Measurements from ENCODE around the gene KIF13A. TPM values are rescaled to one million over a fixed set of nuclear protein-coding genes. Genes with fewer than 3 reads are reported as not detected.
"Not testable (repeated sequence)": the region's sequence is repeated elsewhere in the genome, so short reads cannot be mapped to it uniquely, and the experiment has no call there.

KIF13A gene
- total RNA-seq, 1 experiment from 2014 or later, result 24.1 TPM

- peaks cover 14% of the 10 kb centered on the region for H3K9me3 Mint-ChIP-seq (ENCODE audit: unreplicated experiment)
- TF ChIP-seq, protein P1, sequence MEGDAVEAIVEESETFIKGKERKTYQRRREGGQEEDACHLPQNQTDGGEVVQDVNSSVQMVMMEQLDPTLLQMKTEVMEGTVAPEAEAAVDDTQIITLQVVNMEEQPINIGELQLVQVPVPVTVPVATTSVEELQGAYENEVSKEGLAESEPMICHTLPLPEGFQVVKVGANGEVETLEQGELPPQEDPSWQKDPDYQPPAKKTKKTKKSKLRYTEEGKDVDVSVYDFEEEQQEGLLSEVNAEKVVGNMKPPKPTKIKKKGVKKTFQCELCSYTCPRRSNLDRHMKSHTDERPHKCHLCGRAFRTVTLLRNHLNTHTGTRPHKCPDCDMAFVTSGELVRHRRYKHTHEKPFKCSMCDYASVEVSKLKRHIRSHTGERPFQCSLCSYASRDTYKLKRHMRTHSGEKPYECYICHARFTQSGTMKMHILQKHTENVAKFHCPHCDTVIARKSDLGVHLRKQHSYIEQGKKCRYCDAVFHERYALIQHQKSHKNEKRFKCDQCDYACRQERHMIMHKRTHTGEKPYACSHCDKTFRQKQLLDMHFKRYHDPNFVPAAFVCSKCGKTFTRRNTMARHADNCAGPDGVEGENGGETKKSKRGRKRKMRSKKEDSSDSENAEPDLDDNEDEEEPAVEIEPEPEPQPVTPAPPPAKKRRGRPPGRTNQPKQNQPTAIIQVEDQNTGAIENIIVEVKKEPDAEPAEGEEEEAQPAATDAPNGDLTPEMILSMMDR (IDR thresholded peaks at IDR 0.05; ENCODE audit: unreplicated experiment), result no peak
- H3K27me3 Mint-ChIP-seq (ENCODE audit: insufficient read depth, unreplicated experiment), result no peaks in the 10 kb centered on the region
- no peak overlapping the region for H3K4me3 Mint-ChIP-seq (ENCODE audit: unreplicated experiment)
- H3K36me3 Mint-ChIP-seq (ENCODE audit: insufficient read depth, unreplicated experiment), result no peaks in the 10 kb centered on the region
- intact Hi-C loops (cut with micrococcal nuclease), result no loop called here
- no peak overlapping the region for H3K27ac Mint-ChIP-seq (ENCODE audit: low read depth, unreplicated experiment)
- peak; percentile 12 for DNase-seq (ENCODE audit: unreplicated experiment)
- POLR2A ChIA-PET, result interaction anchor here (0.5 to 2.0 kb wide), 4 partner anchors 9 to 272 kb away, joined by 3 to 10 read pairs (median 4); partner anchors contain the start of genes FAM8A1 and NUP153
- CTCF ChIA-PET, result interaction anchor here (0.9 kb wide), 2 partner anchors 63 to 64 kb away, joined by 3 read pairs; no protein-coding TSS in a partner anchor
- H3K4me1 Mint-ChIP-seq (ENCODE audit: insufficient read depth, unreplicated experiment), result no peaks in the 10 kb centered on the region
- BruUV-seq (replicated peaks), result no TSS peak
Observed at GRCh38 chr6:17740559-17741220, 246.7 kb downstream of the KIF13A start.

GRCh38 chr6:17737704-17738252 is 249.7 kb downstream of the KIF13A start:
- BruUV-seq (replicated peaks), result no TSS peak
- intact Hi-C loops (cut with micrococcal nuclease), result no loop called here
- Mint-ChIP-seq H3K27ac (ENCODE audit: low read depth, unreplicated experiment) (no peak overlapping the region), H3K4me1 (ENCODE audit: insufficient read depth, unreplicated experiment) (no peaks in the 10 kb centered on the region), H3K9me3 (ENCODE audit: unreplicated experiment) (peaks cover 14% of the 10 kb centered on the region), H3K36me3 (ENCODE audit: insufficient read depth, unreplicated experiment) (no peaks in the 10 kb centered on the region), H3K27me3 (ENCODE audit: insufficient read depth, unreplicated experiment) (no peaks in the 10 kb centered on the region), H3K4me3 (ENCODE audit: unreplicated experiment) (no peak overlapping the region)
- ChIA-PET POLR2A (interaction anchor here (0.6 kb wide), 1 partner anchor 16 kb away, joined by 4 read pairs; no protein-coding TSS in a partner anchor), CTCF (no interaction called here)
- TF ChIP-seq, protein P1 (IDR thresholded peaks at IDR 0.05; ENCODE audit: unreplicated experiment), result no peak
- DNase-seq (ENCODE audit: unreplicated experiment), result no peak

- H3K4me1 Mint-ChIP-seq (ENCODE audit: insufficient read depth, unreplicated experiment); POLR2A ChIA-PET; H3K4me3 Mint-ChIP-seq (ENCODE audit: unreplicated experiment); intact Hi-C loops (cut with micrococcal nuclease); CTCF ChIA-PET; BruUV-seq (replicated peaks); H3K27ac Mint-ChIP-seq (ENCODE audit: low read depth, unreplicated experiment); H3K36me3 Mint-ChIP-seq (ENCODE audit: insufficient read depth, unreplicated experiment); DNase-seq (ENCODE audit: unreplicated experiment); H3K27me3 Mint-ChIP-seq (ENCODE audit: insufficient read depth, unreplicated experiment): not testable (repeated sequence)
- H3K9me3 Mint-ChIP-seq (ENCODE audit: unreplicated experiment), result peaks cover 14% of the 10 kb centered on the region
Observed at GRCh38 chr6:17735311-17735710, 252.1 kb downstream of the KIF13A start.

GRCh38 chr6:17730078-17730704 is 257.2 kb downstream of the KIF13A start:
- CTCF ChIA-PET, result interaction anchor here (1.2 kb wide), 1 partner anchor 73 kb away, joined by 3 read pairs; no protein-coding TSS in a partner anchor
- H3K27me3 Mint-ChIP-seq (ENCODE audit: insufficient read depth, unreplicated experiment), result no peaks in the 10 kb centered on the region
- H3K27ac Mint-ChIP-seq (ENCODE audit: low read depth, unreplicated experiment), result peak overlapping the region; percentile 13
- H3K9me3 Mint-ChIP-seq (ENCODE audit: unreplicated experiment), result no peaks in the 10 kb centered on the region
- intact Hi-C loops (cut with micrococcal nuclease), result no loop called here
- POLR2A ChIA-PET, result interaction anchor here (0.7 to 1.4 kb wide), 3 partner anchors 24 to 693 kb away, joined by 3 to 4 read pairs (median 4); partner anchors contain the start of gene NUP153
- H3K4me3 Mint-ChIP-seq (ENCODE audit: unreplicated experiment), result no peak overlapping the region
- BruUV-seq (replicated peaks), result no TSS peak
- H3K36me3 Mint-ChIP-seq (ENCODE audit: insufficient read depth, unreplicated experiment), result no peaks in the 10 kb centered on the region
- no peak for DNase-seq (ENCODE audit: unreplicated experiment)
- peaks cover 6% of the 10 kb centered on the region for H3K4me1 Mint-ChIP-seq (ENCODE audit: insufficient read depth, unreplicated experiment)
- TF ChIP-seq, protein P1 (IDR thresholded peaks at IDR 0.05; ENCODE audit: unreplicated experiment), result no peak
